ENCODE measurements around the gene TBC1D19.
"Not testable (repeated sequence)": the region's sequence is repeated elsewhere in the genome, so short reads cannot be mapped to it uniquely, and the experiment has no call there.

- TF ChIP-seq POLR2A, CTCF (IDR thresholded peaks at IDR 0.05): not testable (repeated sequence)
These were observed 42.8 kb downstream of the TBC1D19 start for GRCh38 chr4:26626658-26627057.

Measured in thyroid gland (tissue), 4 donors.